Measurements from ENCODE around the gene GPBP1. TPM values are rescaled to one million over a fixed set of nuclear protein-coding genes. Genes with fewer than 3 reads are reported as not detected.

Gene GPBP1
- total and polyA plus RNA-seq, 2 donors (not counting 3 experiments of a cell fraction or from before 2014, with no cell fraction given), result 11.7 to 57.4 TPM

DNA sequence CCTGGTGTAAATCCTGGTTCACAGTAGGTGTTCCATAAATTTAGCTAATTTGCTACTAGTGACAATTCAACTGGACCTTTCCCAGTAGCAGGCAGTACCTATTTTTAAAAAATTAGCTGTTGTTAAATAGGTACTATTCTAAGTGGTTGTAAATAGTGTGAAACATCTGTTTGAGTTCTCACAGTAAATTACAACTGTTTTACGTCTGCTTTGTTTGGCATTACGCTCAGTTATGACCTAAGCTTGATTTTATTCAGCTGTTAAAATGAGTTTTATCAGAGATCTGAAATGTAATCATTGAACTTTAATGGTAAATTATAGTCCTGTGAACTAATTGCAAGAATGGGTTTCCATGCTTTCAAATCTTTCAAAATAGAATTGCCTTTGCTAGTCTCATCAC is 93.9 kb downstream of the GPBP1 start:
- no peak overlapping the region for H3K4me3 ChIP-seq (replicated peaks in 1 of 3; ENCODE audit: insufficient read depth in 1 of 3, low read depth in 1 of 3, low read length in 3 of 3)
- no peaks in the 10 kb centered on the region for H3K4me1 ChIP-seq (ENCODE audit: control insufficient read depth, extremely low read depth, insufficient read depth, low read length)
- CTCF ChIA-PET, result interaction anchor here (1.7 kb wide), 1 partner anchor 10 kb away, joined by 4 read pairs; no protein-coding TSS in a partner anchor
- no peak for DNase-seq (ENCODE audit: low read depth, low spot score)
- POLR2A ChIA-PET, result no interaction called here
- H2AFZ ChIP-seq (ENCODE audit: low read depth, low read length), result no peak overlapping the region
- H3K27ac ChIP-seq (ENCODE audit: insufficient read depth, low read depth, low read length), result no peak overlapping the region
- no peaks in the 10 kb centered on the region for H4K20me1 ChIP-seq (replicated peaks; ENCODE audit: control insufficient read depth, extremely low read depth, insufficient read depth, low read length)
- H3K79me2 ChIP-seq (ENCODE audit: control insufficient read depth, insufficient read depth, low read length), result no peaks in the 10 kb centered on the region
- peaks cover 0 to 2% of the 10 kb centered on the region in 2 experiments for H3K36me3 ChIP-seq (ENCODE audit: control insufficient read depth in 2 of 2, extremely low read depth in 1 of 2, insufficient read depth in 2 of 2, low read length in 2 of 2)
- FAIRE-seq, result no peak
- intact Hi-C loops (cut with micrococcal nuclease) (no loop called here), dilution Hi-C loops (cut with MboI; ENCODE audit: extremely low pct_ligation_motif_present, low sequenced_read_pairs) (no loop called here)
- H3K27me3 ChIP-seq (ENCODE audit: control insufficient read depth in 2 of 2, insufficient read depth in 2 of 2, low read length in 2 of 2), result peaks cover 0 to 2% of the 10 kb centered on the region in 2 experiments
- no peak overlapping the region for H3K9ac ChIP-seq (replicated peaks; ENCODE audit: extremely low read depth, insufficient read depth, low read length)
- H3K9me3 ChIP-seq (replicated peaks; ENCODE audit: control insufficient read depth, insufficient read depth, low read length), result no peaks in the 10 kb centered on the region
- TF ChIP-seq EZH2 (IDR thresholded peaks at IDR 0.05; ENCODE audit: borderline replicate concordance, low read depth, low read length, severe bottlenecking) (no peak), FOS (IDR thresholded peaks at IDR 0.05; ENCODE audit: borderline replicate concordance, insufficient read depth, low read length) (no peak), MYC (IDR thresholded peaks at IDR 0.05; ENCODE audit: low read depth, low read length) (no peak), GATA2 (IDR thresholded peaks at IDR 0.05; ENCODE audit: insufficient read depth, insufficient read length, low read depth, low read length) (no peak), JUN (IDR thresholded peaks at IDR 0.05; ENCODE audit: borderline replicate concordance, insufficient read depth, insufficient read length, low read depth) (no peak), POLR2AphosphoS5 (IDR thresholded peaks at IDR 0.05; ENCODE audit: insufficient read depth, low read depth, low read length) (no peak)
- TF ChIP-seq, protein P1, sequence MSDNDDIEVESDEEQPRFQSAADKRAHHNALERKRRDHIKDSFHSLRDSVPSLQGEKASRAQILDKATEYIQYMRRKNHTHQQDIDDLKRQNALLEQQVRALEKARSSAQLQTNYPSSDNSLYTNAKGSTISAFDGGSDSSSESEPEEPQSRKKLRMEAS (IDR thresholded peaks at IDR 0.05; ENCODE audit: insufficient read depth, insufficient read length), result no peak
- TF ChIP-seq, protein P2, sequence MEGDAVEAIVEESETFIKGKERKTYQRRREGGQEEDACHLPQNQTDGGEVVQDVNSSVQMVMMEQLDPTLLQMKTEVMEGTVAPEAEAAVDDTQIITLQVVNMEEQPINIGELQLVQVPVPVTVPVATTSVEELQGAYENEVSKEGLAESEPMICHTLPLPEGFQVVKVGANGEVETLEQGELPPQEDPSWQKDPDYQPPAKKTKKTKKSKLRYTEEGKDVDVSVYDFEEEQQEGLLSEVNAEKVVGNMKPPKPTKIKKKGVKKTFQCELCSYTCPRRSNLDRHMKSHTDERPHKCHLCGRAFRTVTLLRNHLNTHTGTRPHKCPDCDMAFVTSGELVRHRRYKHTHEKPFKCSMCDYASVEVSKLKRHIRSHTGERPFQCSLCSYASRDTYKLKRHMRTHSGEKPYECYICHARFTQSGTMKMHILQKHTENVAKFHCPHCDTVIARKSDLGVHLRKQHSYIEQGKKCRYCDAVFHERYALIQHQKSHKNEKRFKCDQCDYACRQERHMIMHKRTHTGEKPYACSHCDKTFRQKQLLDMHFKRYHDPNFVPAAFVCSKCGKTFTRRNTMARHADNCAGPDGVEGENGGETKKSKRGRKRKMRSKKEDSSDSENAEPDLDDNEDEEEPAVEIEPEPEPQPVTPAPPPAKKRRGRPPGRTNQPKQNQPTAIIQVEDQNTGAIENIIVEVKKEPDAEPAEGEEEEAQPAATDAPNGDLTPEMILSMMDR (IDR thresholded peaks at IDR 0.05; ENCODE audit: extremely low read depth in 1 of 2, insufficient read depth in 1 of 2, low read depth in 1 of 2, low read length in 2 of 2), result no peak
- no peaks in the 10 kb centered on the region for H3K9me1 ChIP-seq (replicated peaks; ENCODE audit: control insufficient read depth, extremely low read depth, insufficient read depth, low read length)
- H3K4me2 ChIP-seq (ENCODE audit: insufficient read depth, low read length), result no peak overlapping the region
- no TSS peak for BruUV-seq (replicated peaks)
